Prostate gland (tissue), 2 donors: Measurements from ENCODE around the gene TOP1. TPM values are rescaled to one million over a fixed set of nuclear protein-coding genes. Genes with fewer than 3 reads are reported as not detected.

Source experiments
- DNase-seq: peaks from one replicate; pipeline ENCODE4 v3.0.0-alpha.2; 2019; ENCODE audit warnings: low spot score
- H3K27ac ChIP-seq, 2 donors: fragments of 200-600 bp; sonication (generic); 2 replicates each; pipeline ENCODE4 v1.5.1; 2017 to 2019
- H3K27me3 ChIP-seq: fragments of 200-600 bp; sonication (generic); replicated peaks from 2 replicates; pipeline ENCODE4 v1.5.1; 2019; ENCODE audit not compliant: insufficient read depth
- H3K36me3 ChIP-seq, 2 donors: fragments of 200-600 bp; sonication (generic); 1 replicate in 1 of 2; 2 replicates in 1 of 2; pipeline versions ENCODE4 v1.5.1 to v1.8.1; 2017 to 2019
- H3K4me1 ChIP-seq: fragments of 200-600 bp; sonication (generic); replicated peaks from 2 replicates; pipeline ENCODE4 v1.5.1; 2019
- H3K4me3 ChIP-seq, 2 donors: fragments of 200-600 bp; sonication (generic); 2 replicates each; pipeline ENCODE4 v1.5.1; 2017 to 2019
- H3K9me3 ChIP-seq: fragments of 200-600 bp; sonication (generic); 2 replicates; pipeline ENCODE4 v1.5.1; 2017
- CTCF ChIP-seq, 4 experiments: fragments of 200-600 bp in 2 of 4; fragments of 450-650 bp in 2 of 4; sonication (generic) in 2 of 4; IDR thresholded peaks; 1 replicate in 3 of 4; 2 replicates in 1 of 4; pipeline ENCODE4 v1.5.1; 2016 to 2019; ENCODE audit warnings: antibody characterized with exemption in 4 of 4, mild to moderate bottlenecking in 2 of 4, moderate library complexity in 2 of 4
- POLR2A ChIP-seq: fragments of 450-650 bp; IDR thresholded peaks from one replicate; pipeline ENCODE4 v1.6.1; 2016; ENCODE audit warnings: antibody characterized with exemption, mild to moderate bottlenecking
- POLR2AphosphoS5 ChIP-seq: sonication (generic); formaldehyde crosslinking; IDR thresholded peaks from one replicate; pipeline ENCODE4 v1.6.1; 2017; ENCODE audit warnings: antibody characterized with exemption
- WGBS: methylation state at CpG from one replicate; pipeline ENCODE4 v1.1.5; 2018; 5-methylcytosine and 5-hydroxymethylcytosine counted together
- intact Hi-C: fragments of 100-400 bp; cut with DNase I; formaldehyde crosslinking; loops from one replicate; pipeline ENCODE4 v1.14.2; 2022
- total RNA-seq, 2 donors: library from RNA; depleted of rRNA; stranded (reverse); fragments of >200 nt; gene quantifications; one replicate each; pipeline ENCODE4 v1.1.0, GENCODE V29; 2016

TOP1 gene
- total RNA-seq, 2 donors from 2014 or later, result 32.3 to 36.9 TPM

- Histone ChIP-seq H3K4me1 (no peaks in the 10 kb centered on the region), H3K27ac (no peak overlapping the region), H3K27me3 (no peaks in the 10 kb centered on the region), H3K36me3 (no peaks in the 10 kb centered on the region), H3K9me3 (no peaks in the 10 kb centered on the region), H3K4me3 (no peak overlapping the region)
- 93% methylated on average over 3 of the region's 3 CpGs for WGBS
- TF ChIP-seq CTCF (IDR thresholded peaks at IDR 0.05) (no peak), POLR2A (no peak), POLR2AphosphoS5 (no peak)
- no peak for DNase-seq
- intact Hi-C loops, result no loop called here
Measured at GRCh38 chr20:40982415-40983145, 46.0 kb upstream of the TOP1 start.

- intact Hi-C loops, result no loop called here
Measured at GRCh38 chr20:40983898-40984297, 44.7 kb upstream of the TOP1 start.

GRCh38 chr20:40984496-40984895 lies 44.1 kb upstream of the TOP1 start:
- Histone ChIP-seq H3K27me3 (no peaks in the 10 kb centered on the region), H3K4me3 (no peak overlapping the region), H3K27ac (no peak overlapping the region), H3K4me1 (no peaks in the 10 kb centered on the region), H3K36me3 (no peaks in the 10 kb centered on the region), H3K9me3 (no peaks in the 10 kb centered on the region)
- intact Hi-C loops, result no loop called here
- no peak for DNase-seq
- 90% methylated on average over 4 of the region's 4 CpGs for WGBS
- TF ChIP-seq POLR2AphosphoS5, result no peak
- no peak for TF ChIP-seq CTCF (IDR thresholded peaks at IDR 0.05)
- TF ChIP-seq POLR2A, result no peak

More at GRCh38 chr20:40983898-40984297, 44.7 kb upstream of the TOP1 start:
- no peak for DNase-seq
- no peaks in the 10 kb centered on the region for H3K36me3 ChIP-seq
- H3K27ac ChIP-seq, result no peak overlapping the region
- H3K27me3 ChIP-seq, result no peaks in the 10 kb centered on the region
- no peaks in the 10 kb centered on the region for H3K4me1 ChIP-seq
- WGBS, result 86% methylated on average over 2 of the region's 2 CpGs
- H3K4me3 ChIP-seq, result no peak overlapping the region
- no peaks in the 10 kb centered on the region for H3K9me3 ChIP-seq
- TF ChIP-seq POLR2A, result no peak

- Histone ChIP-seq H3K27me3 (no peaks in the 10 kb centered on the region), H3K9me3 (no peaks in the 10 kb centered on the region), H3K4me3 (no peak overlapping the region), H3K4me1 (no peaks in the 10 kb centered on the region), H3K27ac (no peak overlapping the region), H3K36me3 (no peaks in the 10 kb centered on the region)
- 90% methylated on average over 2 of the region's 2 CpGs for WGBS
- intact Hi-C loops, result no loop called here
- TF ChIP-seq CTCF (IDR thresholded peaks at IDR 0.05), result no peak
- no peak for TF ChIP-seq POLR2A
- TF ChIP-seq POLR2AphosphoS5, result no peak
- no peak for DNase-seq
Measured at GRCh38 chr20:40986774-40987173, 41.8 kb upstream of the TOP1 start.

- no peak overlapping the region for H3K27ac ChIP-seq
- DNase-seq, result peak; percentile 80
- H3K36me3 ChIP-seq, result no peaks in the 10 kb centered on the region
- H3K27me3 ChIP-seq, result no peaks in the 10 kb centered on the region
- H3K9me3 ChIP-seq, result no peaks in the 10 kb centered on the region
- H3K4me3 ChIP-seq, result no peak overlapping the region
- TF ChIP-seq POLR2AphosphoS5 (peak; percentile 54), POLR2A (no peak), CTCF (IDR thresholded peaks at IDR 0.05) (peak in 3 of 4 experiments; percentile 50 to 87 (median 83))
- H3K4me1 ChIP-seq, result no peaks in the 10 kb centered on the region
- 28% methylated on average over 10 of the region's 10 CpGs for WGBS
- intact Hi-C loops, result loop anchor here (2.0 kb wide), 1 partner anchor 104 kb away; no protein-coding TSS in a partner anchor
Measured at GRCh38 chr20:40990542-40991120, 38.0 kb upstream of the TOP1 start.
